Diencephalon (tissue), 1 donor: ENCODE measurements around the gene APBB1. TPM values are rescaled to one million over a fixed set of nuclear protein-coding genes. Genes with fewer than 3 reads are reported as not detected.

Experiments used
- total RNA-seq: library from RNA; depleted of rRNA; stranded (reverse); fragments of >200 nt; gene quantifications from one replicate; pipeline ENCODE4 v1.2.3, GENCODE V29; 2014

Gene APBB1
- total RNA-seq = 266 TPM

GRCh38 chr11:6419009-6419631, at the start of gene APBB1:
Gene APBB1 (minus strand): TSS chr11:6419094. CDS start chr11:6411347, 7,747 bp downstream.

GRCh38 chr11:6440906-6441358, 22.0 kb upstream of the APBB1 start, which contains the start of gene HPX:
Gene HPX (minus strand): TSS chr11:6440987. CDS start chr11:6440963, 24 bp downstream.

DNA sequence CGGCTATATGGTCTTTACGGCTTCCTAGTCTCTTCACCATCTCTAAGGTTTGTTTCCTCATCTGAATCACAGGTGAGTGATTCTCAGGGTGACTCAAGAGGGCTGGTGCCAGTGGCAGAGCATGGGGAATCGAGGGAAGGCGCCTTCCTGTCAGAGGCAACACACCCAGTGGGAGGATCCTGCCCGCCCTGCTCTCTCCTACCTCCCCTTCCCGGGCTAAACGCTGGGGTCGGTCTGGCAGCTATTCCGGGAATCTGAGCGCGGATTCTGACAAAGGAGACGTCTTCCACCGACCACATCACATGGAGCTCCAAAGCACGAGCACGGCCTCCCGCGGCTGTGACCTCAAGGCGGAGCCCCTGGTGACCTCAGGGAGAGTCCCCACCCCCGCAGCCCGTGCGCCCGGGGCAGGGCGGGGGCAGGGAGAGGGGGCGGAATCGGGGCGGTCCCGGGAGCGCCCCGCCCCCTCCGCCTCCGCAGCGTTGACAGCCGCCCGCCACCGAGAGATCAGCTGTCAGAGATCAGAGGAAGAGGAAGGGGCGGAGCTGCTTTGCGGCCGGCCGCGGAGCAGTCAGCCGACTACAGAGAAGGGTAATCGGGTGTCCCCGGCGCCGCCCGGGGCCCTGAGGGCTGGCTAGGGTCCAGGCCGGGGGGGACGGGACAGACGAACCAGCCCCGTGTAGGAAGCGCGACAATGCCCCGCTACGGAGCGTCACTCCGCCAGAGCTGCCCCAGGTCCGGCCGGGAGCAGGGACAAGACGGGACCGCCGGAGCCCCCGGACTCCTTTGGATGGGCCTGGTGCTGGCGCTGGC, 28.8 kb downstream of the APBB1 start, which contains the start of gene SMPD1:
Gene SMPD1, plus strand, starts transcription at position 570 of the 813 bp plus-strand sequence. Its CDS starts 125 bp downstream, at position 695.

Other genes with a start within 250 kb of the APBB1 start
- not detected for gene OR52B2, start 248.8 kb downstream of the APBB1 start, total RNA-seq
- gene OR52W1, start 219.9 kb downstream of the APBB1 start, total RNA-seq = not detected
- not detected for gene C11orf42, start 213.5 kb downstream of the APBB1 start, total RNA-seq
- gene FHIP1B, start 184.5 kb downstream of the APBB1 start, total RNA-seq = 16.1 TPM
- gene CNGA4, start 180.0 kb downstream of the APBB1 start, total RNA-seq = 0.23 TPM
- gene CCKBR, start 159.3 kb downstream of the APBB1 start, total RNA-seq = 2.5 TPM
- 2.5 TPM for gene CAVIN3, start 98.6 kb downstream of the APBB1 start, total RNA-seq
- gene SMPD1, start 28.6 kb downstream of the APBB1 start, total RNA-seq = 15.0 TPM
- 2.1 TPM for gene HPX, start 21.9 kb upstream of the APBB1 start, total RNA-seq
- 48.4 TPM for gene TRIM3, start 54.8 kb upstream of the APBB1 start, total RNA-seq
- 37.6 TPM for gene ARFIP2, start 62.2 kb upstream of the APBB1 start, total RNA-seq
- 27.2 TPM for gene TIMM10B, start 62.4 kb upstream of the APBB1 start, total RNA-seq
- 6.5 TPM for gene DNHD1, start 78.2 kb upstream of the APBB1 start, total RNA-seq
- 13.1 TPM for gene RRP8, start 184.5 kb upstream of the APBB1 start, total RNA-seq
- gene ILK, start 184.7 kb upstream of the APBB1 start, total RNA-seq = 51.2 TPM
- gene TAF10, start 193.1 kb upstream of the APBB1 start, total RNA-seq = 14.8 TPM
- gene TPP1, start 200.3 kb upstream of the APBB1 start, total RNA-seq = 16.8 TPM
- 48.4 TPM for gene DCHS1, start 236.7 kb upstream of the APBB1 start, total RNA-seq